Stomach (tissue), 4 donors: ENCODE measurements around the gene LCA5.
A peak's percentile ranks its signal among the peaks of the same experiment; 100 is the strongest.

Source experiments
- CTCF ChIP-seq, 7 experiments: fragments of 450-650 bp in 4 of 7; fragments of 200-600 bp in 3 of 7; sonication (generic) in 3 of 7; IDR thresholded peaks; one replicate each; pipeline ENCODE4 v1.5.1; 2016 to 2019; ENCODE audit warnings: antibody characterized with exemption in 7 of 7, control low read depth in 2 of 7, mild to moderate bottlenecking in 1 of 7
- POLR2A ChIP-seq, 4 donors: fragments of 450-650 bp; IDR thresholded peaks; one replicate each; pipeline ENCODE4 v1.6.1; 2016; ENCODE audit warnings: antibody characterized with exemption in 4 of 4, control low read depth in 2 of 4, mild to moderate bottlenecking in 1 of 4, moderate library complexity in 1 of 4

- TF ChIP-seq CTCF (IDR thresholded peaks at IDR 0.05) (peak in 5 of 7 experiments; percentile 32 to 48 (median 35)), POLR2A (IDR thresholded peaks at IDR 0.05) (no peak)
These were observed 7.8 kb upstream of the LCA5 start for GRCh38 chr6:79544939-79545450.
